Measurements from ENCODE around the gene ARL8A.
"Not testable (repeated sequence)": the region's sequence is repeated elsewhere in the genome, so short reads cannot be mapped to it uniquely, and the experiment has no call there.

Gene ARL8A

DNA sequence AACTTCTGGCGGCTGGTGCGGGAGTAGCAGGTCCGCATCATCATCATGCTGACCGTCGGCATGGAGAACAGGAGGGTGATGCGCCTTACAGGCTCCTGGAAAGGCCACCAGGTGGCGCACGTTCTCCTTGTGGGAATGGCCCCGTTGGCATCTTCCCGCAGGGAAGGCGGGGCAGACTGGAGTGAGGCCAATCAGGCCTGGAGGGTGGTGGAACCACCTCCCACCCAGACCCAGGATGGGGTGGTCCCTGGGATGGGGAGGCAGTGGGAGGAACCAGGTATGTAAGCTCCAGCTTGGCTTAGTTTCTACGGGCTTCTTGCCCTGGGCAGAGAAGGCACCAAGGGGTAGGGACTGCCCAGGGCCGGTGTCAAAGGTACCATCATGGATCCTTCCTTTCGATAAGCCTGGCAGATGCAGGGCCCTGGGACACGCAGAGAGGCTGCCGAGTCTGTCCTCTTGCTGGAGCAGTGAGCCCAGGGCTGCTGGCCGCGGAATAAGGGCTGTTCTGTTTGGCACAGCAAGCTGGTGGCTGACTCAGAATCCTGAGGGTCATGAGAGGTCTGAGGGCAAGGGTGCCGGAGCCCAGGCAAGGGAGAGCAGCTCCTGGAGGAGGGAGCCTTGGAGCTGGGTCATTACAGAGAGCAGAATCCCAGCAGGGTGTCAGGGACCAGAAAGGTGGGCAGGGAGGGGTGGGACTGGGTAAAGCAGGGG is 40.4 kb upstream of the ARL8A start:
- Histone ChIP-seq H3K27me3 (peaks cover 13% of the 10 kb centered on the region), H3K9me3 (no peaks in the 10 kb centered on the region), H3K36me3 (no peaks in the 10 kb centered on the region), H3K4me1 (ENCODE audit: control insufficient read depth in 1 of 2, insufficient read depth in 1 of 2, low read depth in 1 of 2, low read length in 1 of 2) (no peaks in the 10 kb centered on the region), H3K27ac (no peak overlapping the region), H3K4me3 (ENCODE audit: low read depth in 1 of 2, low read length in 1 of 2) (no peak overlapping the region)
- peak; percentile 74 for TF ChIP-seq CTCF (IDR thresholded peaks at IDR 0.05)

- H3K4me1 ChIP-seq (ENCODE audit: control insufficient read depth in 1 of 2, insufficient read depth in 1 of 2, low read depth in 1 of 2, low read length in 1 of 2): no peaks in the 10 kb centered on the region
- peaks cover 13% of the 10 kb centered on the region for H3K27me3 ChIP-seq
- H3K9me3 ChIP-seq: no peaks in the 10 kb centered on the region
- H3K4me3 ChIP-seq (ENCODE audit: low read depth in 1 of 2, low read length in 1 of 2): no peak overlapping the region
- TF ChIP-seq CTCF (IDR thresholded peaks at IDR 0.05): no peak
- no peak overlapping the region for H3K27ac ChIP-seq
- no peaks in the 10 kb centered on the region for H3K36me3 ChIP-seq
These were observed 37.7 kb upstream of the ARL8A start for GRCh38 chr1:202182040-202182877.

- Histone ChIP-seq H3K27me3 (peaks cover 13% of the 10 kb centered on the region), H3K9me3 (no peaks in the 10 kb centered on the region)
- TF ChIP-seq CTCF (IDR thresholded peaks at IDR 0.05): no peak
These were observed 37.0 kb upstream of the ARL8A start for GRCh38 chr1:202181586-202181985.

GRCh38 chr1:202180751-202181139 is 36.2 kb upstream of the ARL8A start:
- not testable (repeated sequence) for H3K4me1 ChIP-seq (ENCODE audit: control insufficient read depth in 1 of 2, insufficient read depth in 1 of 2, low read depth in 1 of 2, low read length in 1 of 2); H3K36me3 ChIP-seq; H3K4me3 ChIP-seq (ENCODE audit: low read depth in 1 of 2, low read length in 1 of 2); H3K27me3 ChIP-seq; H3K9me3 ChIP-seq; H3K27ac ChIP-seq

More at GRCh38 chr1:202181586-202181985, 37.0 kb upstream of the ARL8A start:
- no peaks in the 10 kb centered on the region for H3K36me3 ChIP-seq
- H3K27ac ChIP-seq: no peak overlapping the region
- no peaks in the 10 kb centered on the region for H3K4me1 ChIP-seq (ENCODE audit: control insufficient read depth in 1 of 2, insufficient read depth in 1 of 2, low read depth in 1 of 2, low read length in 1 of 2)
- no peak overlapping the region for H3K4me3 ChIP-seq (ENCODE audit: low read depth in 1 of 2, low read length in 1 of 2)

GRCh38 chr1:202179828-202180750 is 35.6 kb upstream of the ARL8A start:
- Histone ChIP-seq H3K27me3 (peaks cover 1% of the 10 kb centered on the region), H3K27ac (no peak overlapping the region), H3K9me3 (no peaks in the 10 kb centered on the region), H3K4me3 (ENCODE audit: low read depth in 1 of 2, low read length in 1 of 2) (no peak overlapping the region), H3K4me1 (ENCODE audit: control insufficient read depth in 1 of 2, insufficient read depth in 1 of 2, low read depth in 1 of 2, low read length in 1 of 2) (no peaks in the 10 kb centered on the region), H3K36me3 (no peaks in the 10 kb centered on the region)
- TF ChIP-seq CTCF (IDR thresholded peaks at IDR 0.05): no peak

All from neutrophil (primary cell).